Measurements from ENCODE around the gene NPM1. TPM values are rescaled to one million over a fixed set of nuclear protein-coding genes. Genes with fewer than 3 reads are reported as not detected.
"Not testable (repeated sequence)": the region's sequence is repeated elsewhere in the genome, so short reads cannot be mapped to it uniquely, and the experiment has no call there.

The NPM1 gene
- total RNA-seq, 6 donors from 2014 or later = 289 to 646 (median 517) TPM

DNA sequence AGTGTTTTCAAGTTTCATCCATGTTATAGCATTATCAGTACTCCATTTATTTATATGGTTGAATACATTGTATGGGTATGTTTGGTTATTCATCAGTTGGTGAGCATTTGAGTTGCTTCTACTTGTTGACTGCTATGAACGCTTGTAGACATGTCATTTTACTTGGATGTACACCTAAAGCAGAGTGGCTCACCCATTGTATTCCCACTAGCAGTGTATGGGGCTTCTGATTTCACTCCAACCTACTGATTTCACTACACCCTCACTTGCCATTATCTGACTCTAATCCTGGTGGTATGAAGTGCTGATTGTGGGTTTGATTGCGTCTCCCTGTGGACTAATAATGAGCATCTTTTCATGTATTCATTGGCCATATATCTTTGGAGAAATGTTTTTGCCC, 9.5 kb downstream of the NPM1 start:
- TF ChIP-seq, protein P1, sequence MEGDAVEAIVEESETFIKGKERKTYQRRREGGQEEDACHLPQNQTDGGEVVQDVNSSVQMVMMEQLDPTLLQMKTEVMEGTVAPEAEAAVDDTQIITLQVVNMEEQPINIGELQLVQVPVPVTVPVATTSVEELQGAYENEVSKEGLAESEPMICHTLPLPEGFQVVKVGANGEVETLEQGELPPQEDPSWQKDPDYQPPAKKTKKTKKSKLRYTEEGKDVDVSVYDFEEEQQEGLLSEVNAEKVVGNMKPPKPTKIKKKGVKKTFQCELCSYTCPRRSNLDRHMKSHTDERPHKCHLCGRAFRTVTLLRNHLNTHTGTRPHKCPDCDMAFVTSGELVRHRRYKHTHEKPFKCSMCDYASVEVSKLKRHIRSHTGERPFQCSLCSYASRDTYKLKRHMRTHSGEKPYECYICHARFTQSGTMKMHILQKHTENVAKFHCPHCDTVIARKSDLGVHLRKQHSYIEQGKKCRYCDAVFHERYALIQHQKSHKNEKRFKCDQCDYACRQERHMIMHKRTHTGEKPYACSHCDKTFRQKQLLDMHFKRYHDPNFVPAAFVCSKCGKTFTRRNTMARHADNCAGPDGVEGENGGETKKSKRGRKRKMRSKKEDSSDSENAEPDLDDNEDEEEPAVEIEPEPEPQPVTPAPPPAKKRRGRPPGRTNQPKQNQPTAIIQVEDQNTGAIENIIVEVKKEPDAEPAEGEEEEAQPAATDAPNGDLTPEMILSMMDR (IDR thresholded peaks at IDR 0.05) = no peak
- no peak for TF ChIP-seq POLR2AphosphoS5 (IDR thresholded peaks at IDR 0.05)
- TF ChIP-seq EP300 (IDR thresholded peaks at IDR 0.05) = no peak
- TF ChIP-seq POLR2A (IDR thresholded peaks at IDR 0.05) = no peak
- ATAC-seq (ENCODE audit: low FRiP score in 2 of 2) = no peak
- H3K9me3 ChIP-seq = no peaks in the 10 kb centered on the region
- 93 to 94% methylated on average over 2 of the region's 2 CpGs for WGBS, 2 donors
- H3K4me3 ChIP-seq = no peak overlapping the region
- peaks cover 43 to 93% (median 60%) of the 10 kb centered on the region in 4 donors for H3K36me3 ChIP-seq
- no peaks in the 10 kb centered on the region for H3K27me3 ChIP-seq
- peaks cover 0 to 17% (median 5%) of the 10 kb centered on the region in 4 donors for H3K4me1 ChIP-seq
- DNase-seq = no peak
- H3K27ac ChIP-seq = no peak overlapping the region

DNA sequence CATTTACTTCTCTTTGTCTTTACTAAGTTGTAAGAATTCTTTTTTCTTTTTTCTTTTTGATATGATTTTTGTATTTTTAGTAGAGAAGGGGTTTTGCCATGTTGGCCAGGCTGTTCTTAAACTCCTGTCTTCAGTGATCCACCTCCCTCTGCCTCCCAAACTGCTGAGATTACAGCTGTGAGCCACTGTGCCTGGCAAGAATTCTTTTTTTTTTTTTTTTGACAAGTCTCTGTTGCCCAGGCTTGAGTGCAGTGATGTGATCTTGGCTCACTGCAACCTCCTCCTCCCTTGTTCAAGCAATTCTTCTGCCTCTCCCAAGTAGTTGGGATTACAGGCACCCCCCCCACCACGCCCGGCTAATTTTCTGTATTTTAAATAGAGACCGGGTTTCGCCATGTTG, 9.9 kb downstream of the NPM1 start:
- no peaks in the 10 kb centered on the region for H3K9me3 ChIP-seq
- H3K27ac ChIP-seq = no peak overlapping the region
- H3K36me3 ChIP-seq = peaks cover 43 to 89% (median 58%) of the 10 kb centered on the region in 4 donors
- peaks cover 0 to 17% (median 3%) of the 10 kb centered on the region in 4 donors for H3K4me1 ChIP-seq
- ATAC-seq (ENCODE audit: low FRiP score in 2 of 2) (no peak), DNase-seq (no peak)
- 100% methylated on average over 4 of the region's 4 CpGs for WGBS, 2 donors
- TF ChIP-seq EP300 (IDR thresholded peaks at IDR 0.05) = no peak
- TF ChIP-seq, protein P1 (IDR thresholded peaks at IDR 0.05) = no peak
- no peak for TF ChIP-seq POLR2A (IDR thresholded peaks at IDR 0.05)
- TF ChIP-seq POLR2AphosphoS5 (IDR thresholded peaks at IDR 0.05) = no peak
- H3K27me3 ChIP-seq = no peaks in the 10 kb centered on the region
- H3K4me3 ChIP-seq = no peak overlapping the region

DNA sequence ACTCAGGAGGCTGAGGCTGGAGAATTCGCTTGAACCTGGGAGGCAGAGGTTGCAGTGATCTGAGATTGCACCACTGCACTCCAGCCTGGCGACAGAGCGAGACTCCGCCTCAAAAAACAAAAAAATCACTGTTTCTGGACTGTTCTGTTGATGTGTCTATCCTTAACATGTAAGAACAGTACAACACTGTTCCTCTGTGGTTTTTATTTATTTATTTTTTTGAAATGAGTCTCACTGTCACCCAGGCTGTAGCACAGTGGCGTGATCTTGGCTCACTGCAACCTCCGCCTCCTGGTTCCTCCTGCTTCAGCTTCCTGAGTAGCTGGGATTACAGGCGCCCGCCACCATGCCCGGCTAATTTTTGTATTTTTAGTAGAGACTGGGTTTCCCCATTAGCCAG, 11.0 kb downstream of the NPM1 start:
- H3K4me3 ChIP-seq; DNase-seq; H3K27ac ChIP-seq; H3K9me3 ChIP-seq; ATAC-seq (ENCODE audit: low FRiP score in 2 of 2); H3K27me3 ChIP-seq: not testable (repeated sequence)
- Histone ChIP-seq H3K4me1 (peaks cover 0 to 17% (median 3%) of the 10 kb centered on the region in 4 donors), H3K36me3 (peaks cover 36 to 78% (median 53%) of the 10 kb centered on the region in 4 donors)
- 87 to 90% methylated on average over 9 of the region's 9 CpGs for WGBS, 2 donors

DNA sequence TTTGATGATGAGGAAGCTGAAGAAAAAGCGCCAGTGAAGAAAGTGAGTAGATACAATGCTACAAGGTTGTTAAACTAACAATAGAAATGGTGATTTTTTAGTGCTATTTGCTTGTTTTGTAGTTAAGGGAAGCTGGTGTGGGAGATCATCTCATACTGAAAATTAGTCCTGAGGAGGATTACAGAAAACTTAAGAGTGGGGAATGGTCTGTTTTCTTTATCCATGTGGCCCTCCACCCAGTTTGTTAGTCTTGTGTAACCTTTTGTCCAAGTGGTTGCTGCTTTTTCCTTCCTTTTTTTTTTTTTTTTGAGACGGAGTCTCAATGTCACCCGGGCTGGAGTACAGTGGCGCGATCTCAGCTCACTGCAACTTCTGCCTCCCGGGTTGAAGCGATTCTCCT, 12.5 kb downstream of the NPM1 start:
- ATAC-seq (ENCODE audit: low FRiP score in 2 of 2) (no peak), DNase-seq (no peak)
- no peak overlapping the region for H3K4me3 ChIP-seq
- H3K9me3 ChIP-seq = no peaks in the 10 kb centered on the region
- 68 to 75% methylated on average over 7 of the region's 7 CpGs for WGBS, 2 donors
- no peak overlapping the region for H3K27ac ChIP-seq
- peaks cover 36 to 69% (median 46%) of the 10 kb centered on the region in 4 donors for H3K36me3 ChIP-seq
- TF ChIP-seq, protein P1 (IDR thresholded peaks at IDR 0.05) = no peak
- TF ChIP-seq POLR2AphosphoS5 (IDR thresholded peaks at IDR 0.05) = no peak
- TF ChIP-seq EP300 (IDR thresholded peaks at IDR 0.05) = no peak
- no peak for TF ChIP-seq POLR2A (IDR thresholded peaks at IDR 0.05)
- H3K27me3 ChIP-seq = no peaks in the 10 kb centered on the region
- peaks cover 0 to 17% (median 3%) of the 10 kb centered on the region in 4 donors for H3K4me1 ChIP-seq

DNA sequence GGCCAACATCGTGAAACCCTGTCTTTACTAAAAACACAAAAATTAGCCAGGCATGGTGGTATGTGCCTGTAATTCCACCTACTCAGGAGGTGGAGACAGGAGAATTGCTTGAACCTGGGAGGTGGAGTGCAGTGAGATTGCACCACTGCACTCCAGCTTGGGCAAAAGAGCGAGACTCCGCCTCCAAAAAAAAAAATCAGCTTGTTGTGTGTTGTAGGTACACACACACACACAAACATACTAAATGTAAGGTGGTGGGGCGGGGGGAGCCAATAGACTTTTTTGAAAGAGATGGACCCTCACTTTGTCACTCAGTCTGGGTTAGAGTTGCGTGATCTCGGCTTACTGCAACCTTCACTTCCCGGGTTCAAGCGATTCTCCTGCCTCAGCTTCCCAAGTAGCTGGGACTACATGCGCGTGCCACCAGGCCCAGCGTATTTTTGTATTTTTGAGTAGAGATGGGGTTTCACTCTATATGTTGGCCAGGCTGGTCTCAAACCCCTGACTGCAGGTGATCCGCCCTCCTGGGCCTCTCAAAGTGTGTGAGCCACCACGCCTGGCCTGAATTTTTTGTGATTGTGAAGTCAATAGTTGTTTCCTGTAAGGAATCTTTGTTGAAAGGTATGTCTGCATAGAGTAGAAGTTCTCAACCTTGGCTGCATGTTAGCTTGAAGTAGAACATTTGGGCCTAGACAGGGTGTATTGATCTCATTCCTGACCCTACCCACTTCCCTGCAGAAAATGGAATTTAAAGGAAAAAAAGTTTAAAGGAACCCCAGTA, 13.7 kb downstream of the NPM1 start:
- Histone ChIP-seq H3K4me1 (peaks cover 0 to 17% (median 3%) of the 10 kb centered on the region in 4 donors), H3K27me3 (no peaks in the 10 kb centered on the region), H3K4me3 (no peak overlapping the region), H3K36me3 (peaks cover 35 to 69% (median 46%) of the 10 kb centered on the region in 4 donors), H3K9me3 (no peaks in the 10 kb centered on the region), H3K27ac (no peak overlapping the region)
- ATAC-seq (ENCODE audit: low FRiP score in 2 of 2) (no peak), DNase-seq (no peak)
- 97 to 98% methylated on average over 13 of the region's 13 CpGs for WGBS, 2 donors
- TF ChIP-seq POLR2A (IDR thresholded peaks at IDR 0.05) (no peak), EP300 (IDR thresholded peaks at IDR 0.05) (no peak), POLR2AphosphoS5 (IDR thresholded peaks at IDR 0.05) (no peak)
- TF ChIP-seq, protein P1 (IDR thresholded peaks at IDR 0.05) = no peak

DNA sequence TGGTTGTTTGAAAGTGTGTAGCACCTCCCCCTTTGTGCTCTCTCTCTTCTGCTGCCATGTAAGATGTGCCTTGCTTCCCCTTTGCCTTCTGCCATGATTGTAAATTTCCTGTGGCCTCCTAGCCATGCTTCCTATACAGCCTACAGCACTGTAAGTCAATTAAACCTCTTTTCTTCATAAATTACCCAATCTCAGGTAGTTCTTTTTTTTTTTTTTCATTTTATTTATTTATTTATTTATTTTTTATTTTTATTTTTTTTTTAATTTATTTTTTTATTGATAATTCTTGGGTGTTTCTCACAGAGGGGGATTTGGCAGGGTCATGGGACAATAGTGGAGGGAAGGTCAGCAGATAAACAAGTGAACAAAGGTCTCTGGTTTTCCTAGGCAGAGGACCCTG, 15.1 kb downstream of the NPM1 start:
- not testable (repeated sequence) for ATAC-seq (ENCODE audit: low FRiP score in 2 of 2); H3K27ac ChIP-seq; H3K4me3 ChIP-seq; H3K27me3 ChIP-seq; DNase-seq; H3K9me3 ChIP-seq
- Histone ChIP-seq H3K36me3 (peaks cover 32 to 69% (median 47%) of the 10 kb centered on the region in 4 donors), H3K4me1 (peaks cover 0 to 15% (median 5%) of the 10 kb centered on the region in 4 donors)
